Measurements from ENCODE around the gene PNMA8C.
"Not testable (repeated sequence)": the region's sequence is repeated elsewhere in the genome, so short reads cannot be mapped to it uniquely, and the experiment has no call there.

Gene PNMA8C

DNA sequence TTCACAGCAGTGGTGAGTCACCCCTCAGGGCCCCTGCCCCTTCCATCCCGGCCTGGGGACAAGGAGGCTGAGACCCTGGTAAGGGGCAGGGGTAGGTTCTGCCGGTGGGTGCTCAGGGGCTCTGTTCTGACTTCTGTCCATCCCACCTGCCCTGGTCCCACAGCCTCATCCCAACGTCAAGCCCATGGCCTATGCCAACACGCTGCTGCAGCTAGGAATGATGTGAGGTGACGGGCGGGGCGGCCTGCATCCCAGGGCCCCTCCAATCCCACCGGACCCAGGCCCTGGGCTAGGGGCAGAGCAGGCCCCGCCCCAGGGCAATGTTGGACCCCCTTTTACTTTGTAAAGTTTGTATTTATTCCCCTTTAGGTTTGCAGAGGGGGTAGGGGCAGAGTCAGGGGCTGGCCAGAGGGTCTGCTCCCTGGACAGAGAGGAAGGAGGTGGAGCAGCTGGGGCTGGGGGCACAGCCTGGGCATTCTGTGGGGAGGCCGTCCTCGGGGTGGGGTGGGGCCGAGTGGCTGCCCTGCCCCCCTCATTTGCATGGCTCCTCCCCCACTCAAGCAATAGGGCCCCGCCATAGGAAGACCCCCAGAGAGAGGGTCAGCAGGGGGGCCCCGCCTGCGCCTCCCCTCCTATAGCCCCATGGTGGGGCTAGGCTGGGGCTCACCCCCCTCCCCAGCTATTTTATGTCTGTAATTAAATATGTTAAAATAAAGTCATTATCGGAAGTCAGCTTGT lies 38.4 kb downstream of the PNMA8C start:
- no peak for DNase-seq (ENCODE audit: low read depth, low spot score)

- no peak for DNase-seq (ENCODE audit: low read depth, low spot score)
These were observed 40.2 kb downstream of the PNMA8C start for GRCh38 chr19:46388311-46389095.

DNA sequence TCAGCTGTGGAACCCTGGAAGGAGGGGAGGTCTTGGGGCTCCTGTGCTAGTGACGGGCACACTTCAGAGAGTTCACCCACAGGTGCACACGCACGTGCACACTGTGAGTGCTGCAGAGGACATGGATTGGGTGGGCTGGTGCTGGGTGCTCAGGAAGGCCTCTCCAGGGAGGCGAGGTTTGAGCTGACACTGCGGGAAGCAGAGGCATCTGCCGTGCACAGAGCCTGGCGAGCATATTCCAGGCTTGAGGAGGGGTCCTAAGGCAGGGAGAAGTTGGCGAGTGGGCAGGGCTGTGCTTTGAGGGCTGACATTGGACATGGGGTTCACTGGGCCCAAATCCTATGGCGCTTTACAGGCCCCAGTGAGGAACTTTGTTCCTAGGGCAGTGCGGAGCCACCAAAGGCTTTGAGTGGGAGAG lies 41.0 kb downstream of the PNMA8C start:
- DNase-seq (ENCODE audit: low read depth, low spot score): no peak

GRCh38 chr19:46386996-46387712 lies 41.6 kb downstream of the PNMA8C start:
- no peak for DNase-seq (ENCODE audit: low read depth, low spot score)

DNA sequence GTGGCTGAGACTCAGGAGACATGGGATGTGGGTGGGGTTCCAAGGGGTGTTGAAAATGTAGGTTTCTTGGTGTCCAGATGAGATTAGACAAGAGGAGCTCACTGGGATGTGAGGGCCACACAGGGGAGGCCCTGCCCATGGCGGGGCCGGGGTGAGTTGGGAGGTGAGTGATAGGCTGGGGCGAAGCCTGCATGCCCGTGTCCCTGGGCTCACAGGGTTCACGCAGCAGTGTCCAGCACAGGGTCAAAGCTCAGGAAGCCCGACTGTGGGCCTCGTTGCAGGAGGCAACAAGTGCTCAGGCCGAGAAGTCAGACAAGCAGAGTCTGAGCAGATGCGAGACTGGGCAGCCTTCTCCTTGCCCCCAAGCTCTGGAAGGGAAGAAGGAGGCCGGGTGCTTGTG lies 42.6 kb downstream of the PNMA8C start:
- DNase-seq (ENCODE audit: low read depth, low spot score): no peak

DNA sequence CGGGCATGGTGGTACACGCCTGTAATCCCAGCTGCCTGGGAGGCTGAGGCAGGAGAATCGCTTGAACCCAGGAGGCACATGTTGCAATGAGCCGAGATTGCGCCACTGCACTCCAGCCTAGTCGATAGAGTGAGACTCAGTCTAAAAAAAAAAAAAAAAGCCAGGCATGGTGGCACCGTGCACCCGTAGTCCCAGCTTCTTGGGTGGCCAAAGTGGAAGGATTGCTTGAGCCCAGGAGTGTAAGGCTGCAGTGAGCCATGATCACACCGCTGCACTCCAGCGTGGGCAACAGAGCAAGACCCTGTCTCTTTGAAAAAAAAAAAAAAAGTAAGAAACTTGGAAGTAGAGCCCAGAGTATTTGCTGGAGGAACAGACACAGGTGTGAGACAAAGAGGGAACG lies 43.1 kb downstream of the PNMA8C start:
- no peak for DNase-seq (ENCODE audit: low read depth, low spot score)

- DNase-seq (ENCODE audit: low read depth, low spot score): no peak
These were observed 44.3 kb downstream of the PNMA8C start for GRCh38 chr19:46384396-46384795.

DNA sequence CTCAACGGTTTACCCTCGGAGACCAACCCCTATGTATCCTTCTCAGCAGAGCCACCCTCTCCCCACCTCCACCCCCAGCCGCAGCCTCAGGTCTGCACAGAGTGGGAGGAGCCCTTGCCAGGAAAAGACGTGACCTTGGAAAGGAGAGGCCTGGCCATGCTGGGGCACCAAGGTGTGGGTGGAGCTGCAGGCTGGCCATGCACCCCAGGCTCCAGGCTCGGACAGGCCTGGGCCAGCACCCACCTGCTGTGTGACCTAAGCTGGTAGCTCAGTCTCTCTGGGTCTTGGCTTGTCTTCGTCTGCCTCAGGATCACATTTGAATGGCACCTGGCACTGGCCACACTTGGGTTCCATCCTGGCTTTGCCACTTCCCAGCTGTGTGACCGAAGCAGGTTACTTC lies 44.9 kb downstream of the PNMA8C start:
- no peak for DNase-seq (ENCODE audit: low read depth, low spot score)

DNA sequence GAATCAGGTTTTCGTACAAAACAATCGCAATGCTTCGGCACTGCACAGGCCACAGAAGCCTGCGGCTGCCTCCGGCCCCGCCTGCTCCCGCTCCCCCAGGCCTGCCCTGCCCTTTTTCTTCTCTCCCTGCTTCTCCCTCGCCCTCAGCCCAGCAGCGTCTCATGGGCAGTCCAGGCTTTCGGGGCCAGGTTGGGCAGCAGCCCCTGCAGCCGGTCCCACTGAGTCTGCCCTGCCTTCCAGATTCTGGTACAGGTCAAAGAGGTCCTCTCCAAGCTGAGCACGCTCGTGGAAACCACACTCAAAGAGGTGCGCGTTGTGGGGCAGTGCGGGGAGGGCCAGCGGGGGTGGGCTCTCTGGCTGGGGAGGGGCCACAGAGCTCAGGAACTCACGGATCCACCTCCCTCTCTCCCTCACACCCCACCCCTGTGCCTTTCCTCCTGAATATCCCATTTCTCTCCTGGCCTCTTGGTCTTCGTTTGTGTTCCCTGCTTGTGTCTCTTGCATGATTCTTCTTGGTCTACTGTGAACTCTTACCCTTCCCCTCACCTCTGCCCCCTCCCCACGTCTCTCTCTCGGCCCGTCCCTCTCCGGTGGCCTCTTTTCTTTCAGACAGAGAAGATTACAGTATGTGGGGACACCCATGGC lies 45.4 kb downstream of the PNMA8C start:
- DNase-seq (ENCODE audit: low read depth, low spot score): no peak

- no peak for DNase-seq (ENCODE audit: low read depth, low spot score)
These were observed 46.9 kb downstream of the PNMA8C start for GRCh38 chr19:46381756-46382345.

- no peak for DNase-seq (ENCODE audit: low read depth, low spot score)
These were observed 47.4 kb downstream of the PNMA8C start for GRCh38 chr19:46381346-46381745.

DNA sequence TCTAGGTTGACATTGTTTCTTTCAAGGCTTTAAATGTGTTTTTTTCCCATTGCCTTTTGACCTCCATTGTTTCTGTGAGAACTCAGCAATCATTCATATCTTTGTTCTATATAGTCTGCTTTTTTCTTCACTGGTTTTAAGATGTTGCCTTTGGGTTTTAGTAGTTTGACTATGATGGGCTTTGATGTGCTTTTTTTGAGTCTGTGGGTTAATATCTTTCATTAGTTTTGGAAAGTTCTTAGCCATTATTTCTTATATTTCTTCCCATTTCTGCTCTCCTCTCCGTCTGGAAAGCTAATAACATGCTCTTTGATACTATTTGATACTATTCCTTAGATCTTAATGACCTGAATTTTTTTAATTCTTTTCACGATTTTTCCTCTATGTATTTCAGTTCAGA lies 48.0 kb downstream of the PNMA8C start:
- DNase-seq (ENCODE audit: low read depth, low spot score): no peak

- DNase-seq (ENCODE audit: low read depth, low spot score): no peak
These were observed 50.5 kb downstream of the PNMA8C start for GRCh38 chr19:46378268-46378667.

DNA sequence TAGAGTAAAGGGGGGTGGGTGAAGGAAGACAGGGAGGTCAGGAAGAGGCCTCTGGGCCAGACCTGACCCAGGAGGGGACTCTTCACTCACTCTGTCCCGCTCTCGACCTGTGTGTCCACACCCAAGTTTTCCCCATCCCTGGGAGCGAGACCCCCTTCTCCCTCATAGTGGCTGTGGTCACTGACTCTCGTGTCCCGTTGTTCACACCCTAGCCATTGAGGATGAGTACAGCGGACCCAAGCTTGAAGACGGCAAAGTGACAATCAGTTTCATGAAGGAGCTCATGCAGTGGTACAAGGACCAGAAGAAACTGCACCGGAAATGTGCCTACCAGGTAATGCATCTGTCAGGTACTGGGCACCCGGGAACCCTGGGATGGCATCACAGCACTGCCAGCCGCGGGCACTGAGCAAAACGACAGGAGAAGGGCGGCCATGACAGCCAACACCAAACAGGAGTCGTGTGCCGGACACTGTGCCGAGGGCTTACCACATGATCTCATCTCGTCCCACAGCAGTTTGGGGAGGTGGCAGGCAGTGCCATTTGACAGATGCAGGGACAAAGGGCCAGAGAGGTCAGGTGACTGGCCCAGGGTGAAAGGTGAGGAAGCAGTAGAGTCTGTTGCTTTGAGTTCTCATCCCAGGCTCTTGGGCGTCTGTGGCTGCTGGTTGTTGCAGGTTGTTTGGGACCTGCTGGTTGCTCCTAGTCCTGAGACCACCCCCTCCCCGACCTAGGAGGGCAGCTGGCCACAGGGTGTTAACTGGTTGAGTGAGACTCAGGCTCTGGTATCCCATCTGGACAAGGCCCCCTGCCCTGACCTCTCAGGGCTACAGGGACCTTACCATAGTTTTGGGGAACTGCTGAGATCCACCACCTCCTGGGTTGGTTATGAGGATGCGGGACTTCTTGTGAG lies 52.2 kb downstream of the PNMA8C start:
- no peak for DNase-seq (ENCODE audit: low read depth, low spot score)

DNA sequence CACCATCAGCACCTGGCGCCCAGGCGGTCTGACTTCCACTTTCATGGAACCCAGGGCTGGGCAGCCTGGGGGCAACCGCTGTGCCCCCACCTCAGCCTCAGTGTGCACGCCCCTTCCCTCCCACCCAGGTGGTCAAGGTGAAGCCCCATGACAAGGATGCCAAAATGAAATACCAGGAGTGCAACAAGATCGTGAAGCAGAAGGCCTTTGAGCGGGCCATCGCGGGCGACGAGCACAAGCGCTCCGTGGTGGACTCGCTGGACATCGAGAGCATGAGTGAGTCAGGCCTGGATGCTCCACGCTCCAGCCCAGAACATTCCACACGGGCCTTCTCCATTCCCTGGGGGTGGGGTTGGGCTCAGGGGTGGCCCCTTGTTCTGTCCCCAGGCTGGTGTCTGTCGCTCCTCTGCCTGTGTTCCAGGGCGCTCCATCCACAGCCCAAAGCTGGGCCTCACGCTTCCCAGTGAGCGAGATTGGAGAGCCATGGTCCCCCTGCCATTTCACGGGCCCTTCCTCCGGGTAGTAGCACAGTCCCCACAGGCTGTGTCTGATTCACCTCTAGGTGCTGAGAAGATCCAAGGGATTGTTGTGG lies 53.2 kb downstream of the PNMA8C start:
- DNase-seq (ENCODE audit: low read depth, low spot score): not testable (repeated sequence)
